GM06990 (cell line): Measurements from ENCODE around the gene CD226.

Source experiments
- DNase-seq: peaks from one replicate; pipeline ENCODE4 v3.0.0-alpha.2; 2011; ENCODE audit not compliant: insufficient read length; ENCODE audit errors: extremely low read depth
- H3K27me3 ChIP-seq: replicated peaks from 2 replicates; pipeline ENCODE4 v1.6.0; 2011; ENCODE audit warnings: low read length; ENCODE audit not compliant: control insufficient read depth, insufficient read depth
- H3K36me3 ChIP-seq: 2 replicates; pipeline ENCODE4 v1.5.1; 2011; ENCODE audit warnings: low read length; ENCODE audit not compliant: control insufficient read depth, insufficient read depth
- H3K4me3 ChIP-seq: replicated peaks from 2 replicates; pipeline ENCODE4 v1.5.1; 2011; ENCODE audit warnings: low read depth, mild to moderate bottlenecking, control low read depth, low read length
- TF ChIP-seq, protein P1 (sequence below): IDR thresholded peaks from 2 replicates; pipeline ENCODE4 v1.5.1; 2011; ENCODE audit warnings: low read length, control low read depth, mild to moderate bottlenecking, inconsistent platforms; ENCODE audit not compliant: insufficient read depth, poor library complexity, severe bottlenecking

Gene CD226

DNA sequence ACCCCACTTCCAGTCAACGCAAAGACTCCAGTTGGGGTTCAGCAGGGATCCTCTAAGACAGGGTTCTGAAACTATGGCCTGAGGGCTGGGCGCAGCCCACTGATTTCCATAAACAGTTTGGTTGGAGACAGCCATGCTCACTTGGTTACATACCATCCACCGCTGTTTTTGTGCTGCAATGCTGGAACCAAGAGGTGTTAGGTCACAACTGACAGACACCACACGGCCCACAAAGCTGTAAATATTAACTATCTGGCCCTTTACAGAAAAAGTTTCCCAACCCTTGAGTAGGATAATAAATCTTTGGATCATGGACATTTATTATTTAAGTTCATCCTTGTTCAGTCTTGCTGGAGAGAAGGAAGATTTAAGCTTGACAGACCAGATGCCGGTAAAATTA lies 8.4 kb upstream of the CD226 start:
- Histone ChIP-seq H3K36me3 (no peaks in the 10 kb centered on the region), H3K27me3 (no peaks in the 10 kb centered on the region), H3K4me3 (no peak overlapping the region)
- no peak for DNase-seq
- TF ChIP-seq, protein P1, sequence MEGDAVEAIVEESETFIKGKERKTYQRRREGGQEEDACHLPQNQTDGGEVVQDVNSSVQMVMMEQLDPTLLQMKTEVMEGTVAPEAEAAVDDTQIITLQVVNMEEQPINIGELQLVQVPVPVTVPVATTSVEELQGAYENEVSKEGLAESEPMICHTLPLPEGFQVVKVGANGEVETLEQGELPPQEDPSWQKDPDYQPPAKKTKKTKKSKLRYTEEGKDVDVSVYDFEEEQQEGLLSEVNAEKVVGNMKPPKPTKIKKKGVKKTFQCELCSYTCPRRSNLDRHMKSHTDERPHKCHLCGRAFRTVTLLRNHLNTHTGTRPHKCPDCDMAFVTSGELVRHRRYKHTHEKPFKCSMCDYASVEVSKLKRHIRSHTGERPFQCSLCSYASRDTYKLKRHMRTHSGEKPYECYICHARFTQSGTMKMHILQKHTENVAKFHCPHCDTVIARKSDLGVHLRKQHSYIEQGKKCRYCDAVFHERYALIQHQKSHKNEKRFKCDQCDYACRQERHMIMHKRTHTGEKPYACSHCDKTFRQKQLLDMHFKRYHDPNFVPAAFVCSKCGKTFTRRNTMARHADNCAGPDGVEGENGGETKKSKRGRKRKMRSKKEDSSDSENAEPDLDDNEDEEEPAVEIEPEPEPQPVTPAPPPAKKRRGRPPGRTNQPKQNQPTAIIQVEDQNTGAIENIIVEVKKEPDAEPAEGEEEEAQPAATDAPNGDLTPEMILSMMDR: no peak

DNA sequence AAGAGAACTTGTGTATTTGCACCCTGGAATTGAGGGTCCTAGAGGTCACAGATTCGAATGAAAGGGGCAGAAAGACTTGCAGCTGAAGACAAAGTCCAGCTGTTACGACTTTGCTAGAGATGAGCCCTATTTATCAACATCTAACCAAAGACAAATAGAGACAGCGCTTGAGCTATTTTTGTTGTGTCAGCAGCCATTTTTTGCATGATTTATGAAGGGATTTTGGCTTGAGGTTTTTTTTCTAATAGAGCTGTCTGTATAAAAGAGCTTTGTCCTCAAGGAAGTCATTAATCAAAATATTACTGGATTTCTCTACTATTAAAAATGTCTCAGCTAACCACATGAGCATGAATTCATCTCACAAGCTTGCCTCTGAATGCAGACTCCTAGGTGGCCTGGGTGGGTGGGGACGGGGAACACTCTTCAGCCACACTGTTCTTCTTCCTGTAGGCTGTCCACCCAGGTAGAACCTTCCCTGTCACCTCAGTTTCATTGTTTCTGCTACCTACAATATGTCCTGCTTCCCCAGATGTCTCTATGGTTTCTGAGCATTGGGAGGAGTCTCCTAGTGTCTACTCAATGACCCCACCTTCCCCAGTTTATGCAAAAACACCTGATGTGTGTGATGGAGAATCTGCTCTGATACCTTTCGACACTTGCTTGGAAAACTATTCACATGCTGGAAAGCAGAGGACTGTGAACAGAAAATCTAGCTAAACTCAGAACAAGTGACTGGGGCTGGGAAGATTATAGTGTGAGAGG lies 7.2 kb upstream of the CD226 start:
- H3K4me3 ChIP-seq: no peak overlapping the region
- no peaks in the 10 kb centered on the region for H3K36me3 ChIP-seq
- H3K27me3 ChIP-seq: no peaks in the 10 kb centered on the region
- DNase-seq: no peak
- TF ChIP-seq, protein P1: no peak

DNA sequence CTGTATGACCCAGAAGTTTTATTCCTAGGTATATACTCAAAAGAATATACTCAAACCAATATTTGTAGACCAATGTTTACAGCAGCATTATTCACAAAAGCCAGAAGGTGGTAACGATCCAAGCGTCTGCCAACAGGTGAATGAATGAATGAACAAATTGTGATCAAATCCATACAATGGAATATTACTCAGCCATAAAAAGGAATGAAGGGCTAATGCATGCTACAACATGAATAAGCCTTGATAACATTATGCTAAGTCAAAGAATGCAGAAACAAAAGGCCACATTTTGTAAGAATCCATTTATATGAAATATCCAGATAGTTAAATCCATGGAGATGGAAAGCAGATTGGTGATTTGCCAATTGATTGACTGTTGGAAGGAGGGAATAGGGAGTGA lies 5.5 kb upstream of the CD226 start:
- DNase-seq: no peak
- Histone ChIP-seq H3K27me3 (no peaks in the 10 kb centered on the region), H3K36me3 (no peaks in the 10 kb centered on the region), H3K4me3 (no peak overlapping the region)
- TF ChIP-seq, protein P1: no peak

DNA sequence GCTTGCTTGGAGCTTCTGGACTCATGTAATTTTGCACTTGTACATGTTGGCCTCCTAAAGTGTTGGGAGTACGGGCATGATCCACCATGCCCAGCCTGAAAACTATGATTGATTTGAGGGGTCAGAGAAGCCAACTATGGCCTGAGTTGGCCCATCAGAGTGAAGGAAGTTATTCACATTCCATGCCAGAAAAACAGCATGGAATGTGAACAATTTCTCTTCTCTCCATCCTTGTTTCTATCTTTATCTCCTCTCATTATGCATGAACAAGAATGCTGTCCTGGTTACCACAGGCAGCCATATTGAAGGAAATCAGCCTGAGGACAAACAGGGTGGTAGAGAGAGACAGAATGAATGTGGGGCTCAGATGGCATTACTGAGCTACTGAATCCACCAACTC lies 3.5 kb upstream of the CD226 start:
- DNase-seq: no peak
- no peak overlapping the region for H3K4me3 ChIP-seq
- H3K27me3 ChIP-seq: no peaks in the 10 kb centered on the region
- TF ChIP-seq, protein P1: no peak
- no peaks in the 10 kb centered on the region for H3K36me3 ChIP-seq

DNA sequence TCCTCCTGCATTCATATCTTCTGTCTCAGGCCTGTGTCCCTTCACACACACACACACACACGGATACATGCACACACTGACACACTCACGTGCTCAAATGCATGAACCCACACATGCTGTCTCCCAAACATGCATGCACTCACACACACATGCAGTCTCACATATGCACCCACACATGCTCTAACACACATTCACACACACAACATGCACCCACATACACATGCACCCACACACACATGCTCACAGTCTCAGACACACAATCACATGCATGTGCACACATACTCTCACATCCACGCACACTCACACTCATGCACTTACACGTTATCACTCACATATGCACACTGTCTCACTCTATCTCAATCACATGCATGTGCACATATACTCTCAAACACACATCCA lies 1.9 kb upstream of the CD226 start:
- Histone ChIP-seq H3K4me3 (no peak overlapping the region), H3K27me3 (no peaks in the 10 kb centered on the region), H3K36me3 (no peaks in the 10 kb centered on the region)
- TF ChIP-seq, protein P1: no peak
- DNase-seq: no peak
